TTC549 (cell line): ENCODE data around the gene ENDOV.

Experiments
- FAIRE-seq: peaks from 2 replicates; lab custom pipeline; 2012; peaks lifted over from hg19 to GRCh38; lab: Jason Lieb, UNC

ENDOV gene

DNA sequence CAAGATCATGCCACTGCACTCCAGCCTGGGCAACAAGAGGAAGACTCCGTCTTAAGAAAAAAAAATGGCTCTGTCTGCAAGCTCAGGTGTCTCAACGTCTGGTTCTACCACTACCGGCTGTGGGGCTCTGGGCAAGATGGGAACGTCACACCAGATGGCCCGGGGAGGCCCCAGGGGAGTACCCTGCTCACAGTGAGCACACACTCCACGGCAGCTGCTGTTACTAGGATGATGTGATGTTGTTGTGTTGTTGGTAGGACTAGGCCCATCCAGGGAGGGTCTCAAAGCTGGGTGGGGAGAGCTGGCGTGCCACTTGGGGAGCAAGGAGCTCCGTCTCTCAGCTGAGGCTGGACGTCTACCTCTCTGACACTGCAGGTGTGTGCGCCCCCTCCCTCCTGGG lies 70.9 kb downstream of the ENDOV start:
- no peak for FAIRE-seq

DNA sequence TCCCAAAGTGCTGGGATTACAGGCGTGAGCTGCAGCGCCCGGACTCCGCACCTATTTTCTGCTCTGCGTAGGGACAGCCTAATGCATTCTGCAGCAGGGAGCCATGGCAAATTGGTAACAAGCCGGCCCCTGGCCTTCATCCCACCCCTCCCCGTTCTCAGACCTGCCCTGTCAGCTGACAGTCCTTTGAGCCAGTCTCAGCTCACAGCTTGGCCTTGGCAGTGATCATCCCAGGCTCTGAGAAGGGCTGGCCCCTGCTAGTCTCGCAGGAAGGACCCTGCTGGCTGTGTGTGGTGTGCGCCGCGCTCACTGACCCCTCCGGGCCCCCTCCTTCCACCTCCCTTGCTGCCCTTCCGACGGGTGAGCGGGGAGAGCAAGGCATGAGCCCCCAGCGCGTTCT lies 71.7 kb downstream of the ENDOV start:
- no peak for FAIRE-seq

DNA sequence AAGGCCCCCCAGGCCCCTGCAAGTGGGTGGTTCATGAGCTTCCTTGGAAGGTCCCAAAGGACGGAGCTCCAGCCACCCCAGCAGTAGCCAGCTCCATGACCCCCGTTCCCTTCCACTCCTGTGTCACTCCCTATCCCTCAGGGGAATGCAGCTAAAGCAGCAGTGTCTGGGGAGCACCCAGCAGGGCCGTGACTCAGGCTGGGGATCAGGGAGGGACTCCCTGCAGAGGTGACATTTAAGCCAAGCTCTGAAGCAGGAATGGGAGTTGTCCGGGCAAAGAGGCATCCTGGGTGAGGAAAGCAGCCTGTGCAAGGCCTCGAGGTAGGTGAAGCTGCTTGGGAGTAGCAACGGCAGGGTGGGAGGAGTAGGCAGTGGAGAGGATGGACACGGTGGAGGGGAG lies 72.5 kb downstream of the ENDOV start:
- FAIRE-seq, result no peak
